ENCODE results near the gene GORASP2. TPM values are rescaled to one million over a fixed set of nuclear protein-coding genes. Genes with fewer than 3 reads are reported as not detected.

The GORASP2 gene
- total and polyA plus RNA-seq, 2 experiments from 2014 or later, result 44.5 to 45.2 TPM

GRCh38 chr2:170969030-170969429 lies 40.0 kb downstream of the GORASP2 start:
- peaks cover 30% of the 10 kb centered on the region for H3K4me1 Mint-ChIP-seq
- no peak overlapping the region for H3K4me2 ChIP-seq
- peaks cover 2% of the 10 kb centered on the region for H3K4me1 ChIP-seq (ENCODE audit: insufficient read depth)
- no peak overlapping the region for H3K27ac ChIP-seq (ENCODE audit: low read depth)
- H3F3A ChIP-seq (replicated peaks; ENCODE audit: low read depth), result peaks cover 9% of the 10 kb centered on the region; the same call in 1 of the 2 replicates
- H3K4me3 ChIP-seq, result no peak overlapping the region
- no peaks in the 10 kb centered on the region for H3K79me2 ChIP-seq (replicated peaks; ENCODE audit: insufficient read depth)
- peaks cover 9% of the 10 kb centered on the region; the same call in 1 of the 2 replicates for H4K20me1 ChIP-seq (replicated peaks; ENCODE audit: insufficient read depth)
- peaks cover 3% of the 10 kb centered on the region for H3K27me3 Mint-ChIP-seq (ENCODE audit: insufficient read depth, low read depth, poor library complexity)
- no peak for DNase-seq (ENCODE audit: low spot score)
- peaks cover 22% of the 10 kb centered on the region for H3K36me3 ChIP-seq (ENCODE audit: insufficient read depth)
- peaks cover 40% of the 10 kb centered on the region for H3K36me3 Mint-ChIP-seq (ENCODE audit: low read depth)
- H3K27ac Mint-ChIP-seq, result no peak overlapping the region
- ATAC-seq, result no peak
- H3K9me2 ChIP-seq (ENCODE audit: insufficient read depth), result no peaks in the 10 kb centered on the region
- no peaks in the 10 kb centered on the region for H3K27me3 ChIP-seq (ENCODE audit: insufficient read depth)
- H3K9me3 Mint-ChIP-seq, result no peaks in the 10 kb centered on the region; the same call in 2 of the 3 replicates
- H2AFZ ChIP-seq, result no peak overlapping the region
- H3K4me3 Mint-ChIP-seq, result no peak overlapping the region
- TF ChIP-seq ZNF114 (CRISPR knock-in tag; IDR thresholded peaks at IDR 0.05) (no peak), EZH2phosphoT487 (IDR thresholded peaks at IDR 0.05; ENCODE audit: unreplicated experiment) (no peak), EZH2 (IDR thresholded peaks at IDR 0.05; ENCODE audit: low read depth, unreplicated experiment) (no peak), NANOG (IDR thresholded peaks at IDR 0.05; ENCODE audit: borderline replicate concordance) (no peak), CREB1 (CRISPR knock-in tag; IDR thresholded peaks at IDR 0.05; ENCODE audit: low read depth) (no peak), STAT1 (IDR thresholded peaks at IDR 0.05; ENCODE audit: unreplicated experiment) (no peak), CTCF (conservative IDR thresholded peaks at IDR 0.05; ENCODE audit: low read depth in 2 of 2) (no peak)

GRCh38 chr2:170969872-170970496 lies 40.9 kb downstream of the GORASP2 start:
- no peaks in the 10 kb centered on the region; the same call in 2 of the 3 replicates for H3K9me3 Mint-ChIP-seq
- H3K4me1 Mint-ChIP-seq, result peaks cover 36% of the 10 kb centered on the region
- peaks cover 17% of the 10 kb centered on the region for H3F3A ChIP-seq (replicated peaks; ENCODE audit: low read depth)
- DNase-seq (ENCODE audit: low spot score) (no peak), ATAC-seq (no peak)
- peaks cover 33% of the 10 kb centered on the region for H3K36me3 Mint-ChIP-seq (ENCODE audit: low read depth)
- 0 out of 2 replicates have a peak, but pooled peaks cover 7% of the 10 kb centered on the region for H4K20me1 ChIP-seq (replicated peaks; ENCODE audit: insufficient read depth)
- peaks cover 3% of the 10 kb centered on the region for H3K27me3 Mint-ChIP-seq (ENCODE audit: insufficient read depth, low read depth, poor library complexity)
- no peaks in the 10 kb centered on the region for H3K79me2 ChIP-seq (replicated peaks; ENCODE audit: insufficient read depth)
- H3K27me3 ChIP-seq (ENCODE audit: insufficient read depth), result no peaks in the 10 kb centered on the region
- no peaks in the 10 kb centered on the region for H3K9me2 ChIP-seq (ENCODE audit: insufficient read depth)
- no peak overlapping the region for H3K4me3 Mint-ChIP-seq
- H3K4me1 ChIP-seq (ENCODE audit: insufficient read depth), result peaks cover 11% of the 10 kb centered on the region
- H3K36me3 ChIP-seq (ENCODE audit: insufficient read depth), result peaks cover 17% of the 10 kb centered on the region
- peak overlapping the region; percentile 59; the same call in 1 of the 2 replicates for H3K27ac ChIP-seq (ENCODE audit: low read depth)
- no peak overlapping the region for H2AFZ ChIP-seq
- no peak overlapping the region for H3K27ac Mint-ChIP-seq
- H3K4me3 ChIP-seq, result no peak overlapping the region
- H3K4me2 ChIP-seq, result no peak overlapping the region
- no peak for TF ChIP-seq ETS1 (IDR thresholded peaks at IDR 0.05)
- TF ChIP-seq POLR2AphosphoS5 (IDR thresholded peaks at IDR 0.05; ENCODE audit: low read depth), result no peak
- no peak for TF ChIP-seq ZNF462 (CRISPR knock-in tag; IDR thresholded peaks at IDR 0.05)
- TF ChIP-seq EZH2 (IDR thresholded peaks at IDR 0.05; ENCODE audit: low read depth, unreplicated experiment), result no peak
